ENCODE results near the gene PHOX2B.

DNA sequence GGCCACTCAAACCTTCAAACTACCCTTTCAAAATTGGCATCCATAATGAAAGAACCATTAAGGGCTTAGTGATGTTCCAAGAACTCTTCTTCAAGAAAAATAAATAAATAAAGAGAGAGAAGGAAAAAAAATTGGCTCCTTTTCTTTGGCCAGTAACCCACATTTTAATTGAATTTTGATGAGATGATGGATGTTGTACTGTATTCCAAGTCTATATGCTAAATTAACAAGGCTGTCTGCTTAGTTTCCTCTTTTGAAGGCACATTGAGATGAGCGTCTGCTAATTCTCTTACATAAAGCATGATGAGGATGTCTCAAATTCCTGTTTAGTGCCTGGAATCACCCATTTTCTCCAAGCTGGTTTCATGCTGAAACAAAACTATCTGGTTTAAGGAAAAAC is 33.4 kb downstream of the PHOX2B start:
- TF ChIP-seq, protein P1, sequence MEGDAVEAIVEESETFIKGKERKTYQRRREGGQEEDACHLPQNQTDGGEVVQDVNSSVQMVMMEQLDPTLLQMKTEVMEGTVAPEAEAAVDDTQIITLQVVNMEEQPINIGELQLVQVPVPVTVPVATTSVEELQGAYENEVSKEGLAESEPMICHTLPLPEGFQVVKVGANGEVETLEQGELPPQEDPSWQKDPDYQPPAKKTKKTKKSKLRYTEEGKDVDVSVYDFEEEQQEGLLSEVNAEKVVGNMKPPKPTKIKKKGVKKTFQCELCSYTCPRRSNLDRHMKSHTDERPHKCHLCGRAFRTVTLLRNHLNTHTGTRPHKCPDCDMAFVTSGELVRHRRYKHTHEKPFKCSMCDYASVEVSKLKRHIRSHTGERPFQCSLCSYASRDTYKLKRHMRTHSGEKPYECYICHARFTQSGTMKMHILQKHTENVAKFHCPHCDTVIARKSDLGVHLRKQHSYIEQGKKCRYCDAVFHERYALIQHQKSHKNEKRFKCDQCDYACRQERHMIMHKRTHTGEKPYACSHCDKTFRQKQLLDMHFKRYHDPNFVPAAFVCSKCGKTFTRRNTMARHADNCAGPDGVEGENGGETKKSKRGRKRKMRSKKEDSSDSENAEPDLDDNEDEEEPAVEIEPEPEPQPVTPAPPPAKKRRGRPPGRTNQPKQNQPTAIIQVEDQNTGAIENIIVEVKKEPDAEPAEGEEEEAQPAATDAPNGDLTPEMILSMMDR (conservative IDR thresholded peaks at IDR 0.05; ENCODE audit: low read depth, low read length): no peak
- TF ChIP-seq EZH2 (IDR thresholded peaks at IDR 0.05; ENCODE audit: borderline replicate concordance, low read depth, low read length, poor library complexity, severe bottlenecking): no peak

All from A673 (cell line).